HG02943 (cell line): ENCODE measurements around the gene C1QTNF12.
"Not testable (repeated sequence)": the region's sequence is repeated elsewhere in the genome, so short reads cannot be mapped to it uniquely, and the experiment has no call there.

ENCODE experiments used
- ATAC-seq: cut with Tn5 transposase; IDR thresholded peaks from one replicate; pipeline ENCODE4 v1.9.1; 2021; ENCODE audit warnings: mild to moderate bottlenecking, low read depth, moderate library complexity; ENCODE audit not compliant: unreplicated experiment

C1QTNF12 gene

GRCh38 chr1:1203561-1204424 lies 42.7 kb downstream of the C1QTNF12 start:
- ATAC-seq = no peak

- no peak for ATAC-seq
Measured at GRCh38 chr1:1202831-1203560, 43.5 kb downstream of the C1QTNF12 start.

- ATAC-seq = no peak
Measured at GRCh38 chr1:1200876-1201810, 45.4 kb downstream of the C1QTNF12 start.

GRCh38 chr1:1199961-1200875 lies 46.3 kb downstream of the C1QTNF12 start:
- no peak for ATAC-seq

- ATAC-seq = no peak
Measured at GRCh38 chr1:1199141-1199960, 47.2 kb downstream of the C1QTNF12 start.

GRCh38 chr1:1198423-1199140 lies 47.9 kb downstream of the C1QTNF12 start:
- no peak for ATAC-seq

GRCh38 chr1:1197551-1198422 lies 48.7 kb downstream of the C1QTNF12 start:
- ATAC-seq = no peak

GRCh38 chr1:1197188-1197500 lies 49.4 kb downstream of the C1QTNF12 start:
- ATAC-seq = no peak

GRCh38 chr1:1196431-1197187 lies 49.9 kb downstream of the C1QTNF12 start:
- no peak for ATAC-seq

- ATAC-seq = not testable (repeated sequence)
Measured at GRCh38 chr1:1195726-1196125, 50.8 kb downstream of the C1QTNF12 start.

- no peak for ATAC-seq
Measured at GRCh38 chr1:1194723-1195122, 51.8 kb downstream of the C1QTNF12 start.
